ENCODE results near the gene URB2.
"Not testable (repeated sequence)": the region's sequence is repeated elsewhere in the genome, so short reads cannot be mapped to it uniquely, and the experiment has no call there.

The URB2 gene
- 26.0 to 31.6 reads per million in 2 donors for total RNA-seq

DNA sequence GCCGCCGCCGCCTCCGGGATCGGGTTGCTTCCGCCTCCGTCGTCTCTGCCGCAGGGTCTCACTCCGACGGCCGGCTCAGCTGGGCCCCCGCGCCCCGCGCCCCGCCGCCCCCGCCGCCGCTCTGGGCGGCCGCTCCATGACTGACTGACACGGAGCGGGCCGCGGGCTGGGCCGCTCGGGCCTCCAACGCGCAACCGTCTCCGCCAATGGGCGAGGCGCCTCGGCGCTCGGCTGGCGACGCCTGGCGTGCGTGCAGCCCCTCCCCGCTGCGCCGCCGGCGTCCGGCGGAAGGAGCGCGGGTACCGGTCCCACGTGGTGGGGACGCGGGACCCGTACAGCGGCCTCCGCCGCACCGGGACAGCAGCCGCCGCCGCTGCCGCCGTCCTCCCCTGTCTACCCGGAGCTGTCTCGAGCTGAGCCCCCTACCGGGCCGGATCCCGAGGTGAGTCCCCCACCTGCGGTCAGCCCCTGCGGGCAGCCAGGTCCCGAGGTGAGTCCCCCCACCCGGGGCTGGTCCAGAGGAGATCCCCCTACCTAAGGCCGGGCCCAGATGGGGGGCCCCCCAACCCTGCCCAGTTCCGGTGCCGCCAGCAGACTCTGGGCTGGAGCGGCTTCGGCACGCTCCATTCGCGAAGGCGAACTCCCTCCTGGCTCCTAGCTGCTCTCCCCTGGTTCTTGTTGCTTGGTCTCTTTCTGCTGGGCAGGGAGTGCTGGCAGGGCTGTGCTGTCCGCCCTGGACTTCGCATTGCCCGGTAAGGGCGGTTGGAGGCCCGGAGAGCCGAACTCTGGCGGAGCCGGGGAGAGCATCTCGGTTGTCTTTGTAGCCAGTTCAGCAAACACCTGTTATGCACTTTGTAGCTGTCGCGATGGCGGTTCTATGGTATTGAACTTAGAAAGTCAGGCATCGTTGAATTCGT is at the start of gene URB2, which contains the start of gene TAF5L:
Gene URB2 (plus strand): TSS at position 333 of the 917 bp plus-strand sequence. CDS start 1,387 bp downstream, outside the sequence.
Gene TAF5L (minus strand): TSS at position 208 of the 917 bp plus-strand sequence. CDS start 11,640 bp downstream, outside the sequence.
- peak; percentile 83 for DNase-seq

DNA sequence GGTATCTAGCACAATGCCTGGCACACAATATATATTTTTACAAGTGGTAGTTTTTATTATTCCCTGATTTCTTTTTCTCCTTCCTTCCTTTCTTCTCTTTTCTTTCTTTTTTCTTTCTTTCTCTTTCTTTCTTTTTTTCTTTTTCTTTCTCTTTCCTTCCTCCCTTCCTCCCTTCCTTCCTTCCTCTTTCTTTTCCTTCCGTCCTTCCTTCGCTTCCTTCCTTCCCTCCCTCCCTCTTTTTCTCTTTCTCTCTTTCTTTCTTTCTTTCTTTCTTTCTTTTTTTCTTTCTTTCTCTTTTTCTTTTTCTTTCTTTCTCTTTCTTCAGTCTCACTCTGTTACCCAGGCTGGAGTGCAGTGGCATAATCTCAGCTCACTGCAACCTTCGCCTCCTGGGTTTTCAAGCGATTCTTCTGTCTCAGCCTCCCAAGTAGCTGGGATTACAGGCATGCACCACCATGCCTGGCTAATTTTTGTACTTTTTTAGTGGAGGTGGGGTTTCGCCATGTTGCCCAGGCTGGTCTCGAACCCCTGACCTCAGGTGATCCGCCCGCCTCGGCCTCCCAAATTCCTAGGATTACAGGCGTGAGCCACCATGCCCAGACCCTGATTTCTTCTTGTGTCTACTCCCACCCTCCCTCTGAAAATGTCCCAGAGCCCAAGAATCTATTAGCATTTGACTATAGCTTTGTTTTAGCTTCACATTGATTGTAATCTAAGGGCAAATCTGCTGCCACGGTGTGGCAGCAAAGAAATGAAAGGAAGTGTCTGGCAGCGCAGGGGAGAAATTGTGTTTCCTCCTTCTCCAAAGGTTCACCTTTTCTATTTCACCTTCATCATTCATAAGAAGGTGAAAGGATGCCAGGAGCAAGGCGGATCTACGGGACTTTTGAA is 47.6 kb upstream of the URB2 start:
- DNase-seq = no peak

DNA sequence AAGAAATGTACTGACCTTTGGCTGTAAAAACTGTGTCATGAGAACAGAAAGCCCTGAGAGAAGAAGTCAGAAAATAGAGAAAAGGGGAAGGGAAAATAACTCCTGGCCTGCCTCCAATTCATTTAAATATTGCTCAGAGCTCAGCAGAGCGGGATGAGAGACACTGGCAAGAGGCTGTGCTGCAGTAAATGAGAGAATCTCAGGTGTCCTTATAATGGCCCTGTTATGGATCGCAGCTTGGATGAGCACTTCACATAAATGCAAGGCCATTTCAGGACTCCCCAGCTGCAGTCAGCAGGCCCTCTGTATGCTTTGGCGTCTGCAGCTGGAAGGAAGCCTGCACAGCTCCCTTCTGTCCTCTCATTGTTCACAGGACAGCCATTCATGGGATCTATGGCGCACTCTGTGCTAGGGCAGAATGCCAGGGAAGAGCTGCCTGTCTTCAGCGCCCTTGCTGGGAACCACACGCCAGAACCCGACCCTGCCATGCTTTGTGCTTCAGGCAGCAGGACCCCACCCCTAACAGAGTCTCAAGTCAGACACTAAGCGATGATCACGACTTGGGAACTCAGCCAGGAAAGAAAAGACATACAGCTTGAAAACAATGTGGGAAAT is 46.9 kb upstream of the URB2 start:
- DNase-seq = no peak

DNA sequence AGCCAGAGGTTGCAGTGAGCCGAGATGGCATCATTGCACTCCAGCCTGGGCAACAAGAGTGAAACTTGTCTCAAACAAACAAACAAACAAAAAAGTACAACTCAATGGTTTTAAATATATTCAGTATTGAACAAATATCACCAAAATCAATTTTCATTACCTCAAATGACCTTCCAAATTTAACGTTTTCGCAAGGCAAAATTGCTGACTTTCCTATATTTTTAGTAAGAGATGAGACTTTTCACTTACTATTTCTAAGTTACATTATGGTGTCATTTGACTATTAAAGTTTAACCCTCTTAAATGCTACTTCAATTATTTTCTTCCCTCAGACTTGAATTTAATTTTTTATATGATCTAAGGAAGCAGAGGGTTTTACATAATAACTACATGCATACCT is 44.6 kb upstream of the URB2 start:
- DNase-seq = no peak

DNA sequence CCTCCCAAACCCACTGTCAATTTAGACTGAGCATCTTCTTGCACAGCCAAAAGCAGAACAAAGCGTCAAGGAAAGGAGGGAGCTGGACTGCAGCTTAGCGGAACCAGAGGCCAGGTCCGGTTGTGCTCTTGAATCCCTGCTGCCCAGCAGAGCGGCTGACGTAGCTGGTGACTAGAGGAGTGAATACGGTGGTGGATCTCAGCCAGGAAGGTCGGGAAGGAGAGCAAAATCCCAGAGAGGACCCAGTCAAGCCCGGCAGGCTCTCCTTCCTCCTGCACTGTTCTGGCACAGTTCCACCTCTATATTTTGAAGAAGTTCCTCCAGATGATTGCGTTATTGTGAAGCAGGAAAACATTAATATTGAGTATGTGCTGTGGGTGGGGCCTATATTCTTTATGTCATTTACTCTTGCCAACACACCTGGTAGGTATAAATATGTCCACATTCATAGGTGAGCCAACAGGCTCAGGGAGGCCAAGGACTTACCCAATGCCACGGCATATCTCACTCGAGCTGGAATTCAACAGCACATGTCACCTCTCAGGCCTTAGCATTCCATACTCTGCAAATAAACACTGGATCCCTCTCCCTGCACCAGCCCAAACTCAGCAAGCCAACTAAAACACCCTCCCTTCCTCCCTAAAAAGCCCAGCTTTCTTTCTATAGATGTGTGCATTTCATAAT is 43.9 kb upstream of the URB2 start:
- DNase-seq = no peak

DNA sequence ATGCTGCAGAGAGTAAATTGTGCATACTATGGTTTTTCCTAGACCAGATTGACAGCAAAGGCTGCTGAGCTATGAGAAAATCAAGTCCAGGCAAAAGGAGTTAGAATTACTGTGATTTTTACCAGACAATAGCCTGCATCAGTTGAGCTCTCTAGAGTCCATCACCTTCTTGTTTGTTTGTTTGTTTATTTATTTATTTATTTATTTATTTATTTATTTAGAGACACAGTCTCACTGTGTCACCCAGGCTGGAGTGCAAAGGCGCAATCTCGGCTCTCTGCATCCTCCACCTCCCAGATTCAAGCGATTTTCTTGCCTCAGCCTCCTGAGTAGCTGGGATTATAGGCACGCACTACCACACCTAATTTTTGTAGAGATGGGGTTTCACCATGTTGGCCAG is 43.3 kb upstream of the URB2 start:
- DNase-seq = no peak

DNA sequence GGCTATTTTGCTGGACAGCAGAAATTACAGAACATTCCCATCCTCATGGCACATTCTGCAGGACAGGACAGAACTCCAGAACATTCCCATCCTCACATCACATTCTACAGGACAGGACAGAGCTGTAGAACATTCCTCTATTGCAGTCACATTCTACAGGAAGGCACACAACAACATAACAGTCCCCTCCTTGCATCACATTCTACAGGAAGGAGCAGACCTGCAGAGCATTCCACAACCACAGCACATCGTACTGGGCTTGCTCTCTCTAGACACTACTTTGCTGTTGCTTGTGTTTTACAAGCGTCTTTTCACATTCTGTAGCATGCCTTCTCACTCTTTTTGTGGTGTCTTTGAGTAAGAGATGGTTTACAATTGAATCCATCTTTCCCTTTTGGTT is 40.7 kb upstream of the URB2 start:
- no peak for DNase-seq

DNA sequence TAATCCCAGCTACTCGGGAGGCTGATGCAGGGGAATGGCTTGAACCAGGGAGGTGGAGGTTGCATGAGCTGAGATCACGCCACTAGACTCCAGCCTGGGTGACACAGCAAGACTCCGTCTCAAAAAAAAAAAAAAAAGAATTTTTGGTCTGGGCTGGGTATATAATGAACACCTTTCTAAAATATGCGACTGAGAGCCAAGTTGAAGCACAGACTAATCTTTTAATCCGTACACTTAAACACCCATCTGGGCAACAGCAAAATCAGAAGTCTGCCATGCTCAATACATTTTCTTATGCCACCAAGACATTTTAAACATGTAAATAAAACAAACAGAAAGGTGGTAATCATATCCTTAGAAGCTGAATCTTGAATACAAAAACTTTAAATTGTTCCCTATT is 35.9 kb upstream of the URB2 start:
- DNase-seq = no peak

DNA sequence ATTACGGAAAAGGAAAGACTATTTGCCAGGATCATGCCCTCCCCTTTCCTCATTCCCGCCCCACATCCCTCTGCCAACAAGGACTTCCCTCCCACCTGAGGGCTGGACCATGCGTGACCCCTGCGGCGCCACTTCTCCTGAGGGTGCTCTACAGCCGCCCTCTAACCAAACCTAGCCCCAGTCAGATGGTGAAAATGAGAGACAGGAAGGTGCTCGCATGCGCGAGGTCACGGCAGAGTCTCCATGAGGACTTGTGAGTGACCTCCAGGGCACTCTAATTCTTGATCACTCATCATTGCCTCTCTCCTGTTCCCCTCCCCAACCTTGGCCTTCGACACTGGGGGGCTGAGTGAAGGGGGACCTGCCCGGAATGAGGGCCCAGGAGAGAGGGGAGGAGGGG is 32.2 kb upstream of the URB2 start:
- no peak for DNase-seq

DNA sequence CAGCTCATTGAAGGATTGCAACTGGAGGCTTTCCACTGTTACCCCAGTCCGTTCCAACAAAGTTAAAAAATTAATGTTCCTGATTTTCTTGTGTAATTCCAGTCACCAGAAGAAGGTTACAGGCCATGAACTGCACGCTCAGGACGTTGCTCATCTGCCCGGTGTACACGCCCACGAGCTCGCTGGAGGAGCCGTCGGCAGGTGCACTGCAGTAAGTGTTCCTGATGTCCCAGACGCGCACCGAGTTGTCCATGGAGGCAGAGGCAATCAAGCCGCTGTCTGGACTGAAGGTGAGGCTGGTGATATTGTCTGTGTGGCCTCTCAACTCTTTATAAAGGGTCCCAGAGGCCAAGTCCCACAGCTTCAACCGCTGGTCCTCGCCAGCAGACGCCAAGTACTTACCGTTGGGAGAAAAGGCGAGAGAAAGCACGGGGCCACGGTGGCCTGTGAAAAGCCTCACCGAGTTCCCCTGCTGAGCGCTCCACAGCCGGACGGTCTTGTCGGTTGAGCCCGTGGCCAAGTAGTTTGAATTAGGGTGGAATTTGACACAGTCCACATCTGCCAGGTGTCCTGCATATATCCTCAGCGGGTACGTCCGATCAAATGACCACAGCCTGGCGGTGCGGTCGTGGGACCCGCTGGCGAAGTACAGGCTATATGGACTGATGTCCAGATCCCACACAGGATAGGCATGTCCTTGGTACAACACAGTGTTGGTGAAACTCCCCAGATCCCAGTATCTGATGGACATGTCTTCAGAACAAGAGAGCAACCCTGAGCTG is 31.6 kb upstream of the URB2 start:
- DNase-seq = no peak

DNA sequence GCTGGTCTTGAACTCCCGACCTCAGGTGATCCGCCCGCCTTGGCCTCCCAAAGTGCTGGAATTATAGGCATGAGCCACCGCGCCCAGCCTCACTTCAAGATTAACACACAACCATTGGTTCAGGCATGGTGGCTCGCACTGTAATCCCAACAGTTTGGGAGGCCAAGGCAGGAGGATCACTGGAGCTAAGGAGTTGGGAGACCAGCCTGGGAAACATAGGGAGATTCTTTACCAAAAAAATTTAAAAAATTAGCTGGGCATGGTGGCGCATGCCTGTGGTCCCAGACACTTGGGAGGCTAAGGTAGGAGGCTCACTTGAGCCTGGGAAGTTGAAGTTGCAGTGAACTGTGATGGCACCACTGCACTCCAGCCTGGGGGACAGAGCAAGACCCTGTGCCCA is 30.2 kb upstream of the URB2 start:
- not testable (repeated sequence) for DNase-seq

DNA sequence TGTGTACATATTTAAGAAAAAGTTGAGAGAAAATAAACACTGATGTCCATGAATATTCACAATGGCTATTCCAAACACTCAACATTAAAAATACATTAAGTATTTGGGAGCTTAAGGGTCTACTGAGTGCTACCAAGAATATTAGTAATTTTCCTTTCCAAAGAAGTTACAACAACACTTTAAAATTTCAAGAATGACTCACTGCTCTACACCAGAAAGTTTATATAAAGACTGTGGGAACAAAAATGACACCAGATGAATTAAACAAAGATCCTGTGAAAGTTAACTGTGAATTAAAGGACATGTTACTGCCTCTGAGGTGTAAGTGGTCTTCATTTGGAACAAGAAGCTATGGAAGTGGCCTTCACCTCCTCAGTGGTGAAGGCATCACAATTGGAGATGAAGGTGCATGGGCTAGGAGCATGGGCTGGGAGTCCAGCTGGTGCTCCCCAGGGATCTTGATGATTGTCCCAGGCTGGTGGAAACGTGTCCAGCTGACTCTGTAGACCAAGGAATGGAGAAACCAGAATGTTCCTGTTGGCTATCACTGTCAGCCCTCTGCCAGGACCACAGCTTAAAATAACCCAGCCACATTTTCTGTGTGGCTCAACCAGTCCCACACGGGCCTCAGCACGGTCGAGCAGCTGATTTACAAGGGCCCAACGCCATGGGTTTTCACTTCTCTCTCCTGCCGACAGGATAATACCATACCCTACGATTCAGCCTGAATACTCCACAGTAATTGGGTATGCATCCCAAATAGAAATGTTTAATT is 28.9 kb upstream of the URB2 start:
- DNase-seq = no peak

DNA sequence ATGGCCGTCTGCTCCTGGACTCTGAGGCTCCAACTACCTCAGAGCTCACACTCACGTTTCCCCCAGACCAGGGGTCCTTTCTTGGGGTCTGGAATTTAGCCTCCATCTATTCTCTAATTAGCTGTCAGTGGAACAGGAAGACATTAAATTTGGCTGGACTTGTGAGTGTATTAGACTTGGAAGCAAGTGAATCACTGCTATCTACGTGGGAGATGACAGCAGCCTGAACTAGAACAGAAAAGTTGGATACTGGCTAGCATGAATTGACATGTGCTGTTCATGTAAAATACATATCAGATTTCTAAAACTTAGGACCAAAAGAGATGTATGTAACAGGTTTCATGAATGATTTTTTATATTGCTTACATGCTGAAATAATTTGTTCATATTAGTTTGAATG is 28.2 kb upstream of the URB2 start:
- no peak for DNase-seq

DNA sequence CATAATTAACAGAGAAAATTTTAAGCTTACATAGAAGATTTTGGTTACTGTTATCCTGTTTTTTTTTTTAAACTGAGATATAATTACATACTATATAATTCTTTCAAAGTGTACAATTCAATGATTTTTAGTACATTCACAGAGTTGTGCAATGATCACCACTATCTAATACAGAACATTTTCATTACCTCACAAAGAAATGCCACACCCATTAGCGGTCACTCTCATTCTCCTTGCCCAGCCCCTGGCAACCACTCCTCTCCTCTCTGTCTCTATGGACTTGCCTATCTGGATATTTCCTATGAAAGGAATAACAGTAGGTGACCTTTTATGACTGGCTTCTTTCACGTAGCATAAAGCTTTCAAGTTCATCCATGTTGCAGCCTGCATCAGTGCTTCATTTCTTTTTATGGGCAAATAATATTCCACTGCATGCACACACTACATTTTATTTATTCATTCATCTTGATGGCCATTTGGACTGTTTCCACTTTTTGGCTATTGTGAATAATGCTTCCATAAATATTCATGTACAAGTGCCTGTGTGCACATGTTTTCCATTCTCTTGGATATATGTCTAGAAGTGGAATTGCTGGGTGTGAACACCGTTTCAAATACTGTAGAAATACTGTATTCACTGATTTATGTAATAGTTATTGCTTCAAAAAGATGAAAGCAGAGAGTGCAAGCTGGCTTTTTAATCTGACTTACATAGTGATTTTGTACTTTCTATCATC is 26.7 kb upstream of the URB2 start:
- no peak for DNase-seq

DNA sequence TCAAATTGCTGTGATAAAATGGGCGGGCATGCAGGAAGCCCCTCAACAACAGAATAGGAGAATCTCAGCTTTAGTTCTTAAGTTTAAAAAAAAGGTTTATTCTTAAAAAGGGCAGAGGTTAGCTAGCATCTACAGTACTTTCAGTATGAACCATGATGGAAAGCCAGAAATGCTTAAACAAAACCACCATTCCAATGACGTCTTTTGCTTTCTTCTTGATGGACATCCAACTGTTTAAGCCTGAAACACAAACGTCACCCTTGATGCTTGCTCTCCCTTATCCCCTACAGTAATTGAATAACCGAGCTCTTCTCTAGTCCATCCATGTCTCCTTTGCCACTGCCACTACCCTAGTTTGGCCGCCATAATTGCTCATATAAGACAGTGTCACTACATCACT is 25.8 kb upstream of the URB2 start:
- DNase-seq = no peak

DNA sequence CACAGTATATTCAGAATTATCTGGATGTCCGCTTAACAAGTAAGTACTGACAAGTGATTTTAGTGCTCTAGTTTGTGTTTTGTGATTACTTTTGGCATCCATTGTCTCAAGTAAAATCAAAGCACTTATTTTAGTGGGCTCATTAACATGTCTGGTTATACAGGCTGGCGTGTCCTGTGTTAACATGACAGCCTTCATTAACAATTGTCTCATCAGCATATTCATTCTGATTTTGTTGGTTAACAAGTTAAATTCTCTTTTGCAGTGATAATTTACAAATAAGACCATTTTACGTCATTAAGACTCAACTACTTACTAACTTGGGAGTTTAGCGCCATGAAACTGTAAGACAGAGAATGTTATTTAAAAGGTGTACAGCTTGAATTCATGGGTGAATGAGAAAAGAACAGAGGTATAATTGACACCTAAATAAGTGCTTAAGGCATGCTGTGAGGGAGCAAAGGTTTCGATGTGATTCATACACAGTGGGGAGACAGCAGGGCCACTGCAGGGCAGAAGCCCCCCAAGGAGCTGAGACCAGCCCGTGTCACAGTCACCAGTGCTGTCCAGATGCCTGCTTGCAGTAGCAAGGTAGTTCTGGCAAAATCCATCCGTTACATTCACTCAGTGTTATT is 22.6 kb upstream of the URB2 start:
- DNase-seq = no peak

DNA sequence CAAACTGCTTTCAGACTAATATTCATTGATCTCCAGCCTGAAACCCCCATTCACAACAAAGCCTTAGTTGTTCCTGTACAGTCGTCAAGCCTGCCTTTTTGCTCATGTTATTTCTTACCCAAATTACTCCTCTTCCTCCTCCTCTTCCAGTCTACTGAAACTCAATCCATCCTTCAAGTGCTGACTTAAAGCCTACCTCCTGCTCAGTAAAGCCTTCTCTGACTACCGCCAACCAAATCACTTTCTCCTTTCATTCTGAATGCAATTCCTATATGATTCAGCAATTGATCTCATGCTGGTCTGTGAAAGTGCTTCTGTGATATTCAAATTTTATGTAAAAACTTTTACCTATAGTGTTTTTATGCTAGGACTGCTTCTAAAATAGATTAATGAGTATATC is 18.7 kb upstream of the URB2 start:
- no peak for DNase-seq

DNA sequence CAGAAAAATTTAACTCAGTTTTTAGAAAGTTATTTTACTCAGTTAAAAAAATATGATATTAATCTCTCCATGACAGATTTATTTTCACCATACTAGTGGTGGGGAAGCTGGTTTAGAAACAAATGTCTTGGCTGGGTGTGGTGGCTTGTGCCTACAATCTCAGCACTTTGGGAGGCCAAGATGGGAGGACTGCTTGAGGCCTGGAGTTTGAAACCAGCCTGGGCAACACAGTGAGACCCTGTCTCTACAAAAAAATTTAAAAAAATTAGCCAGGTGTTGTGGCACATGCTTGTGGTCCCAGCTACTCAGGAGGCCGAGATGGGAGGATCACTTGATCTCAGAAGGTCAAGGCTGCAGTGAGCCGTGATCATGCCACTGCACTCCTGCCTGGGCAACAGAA is 17.5 kb upstream of the URB2 start:
- no peak for DNase-seq

DNA sequence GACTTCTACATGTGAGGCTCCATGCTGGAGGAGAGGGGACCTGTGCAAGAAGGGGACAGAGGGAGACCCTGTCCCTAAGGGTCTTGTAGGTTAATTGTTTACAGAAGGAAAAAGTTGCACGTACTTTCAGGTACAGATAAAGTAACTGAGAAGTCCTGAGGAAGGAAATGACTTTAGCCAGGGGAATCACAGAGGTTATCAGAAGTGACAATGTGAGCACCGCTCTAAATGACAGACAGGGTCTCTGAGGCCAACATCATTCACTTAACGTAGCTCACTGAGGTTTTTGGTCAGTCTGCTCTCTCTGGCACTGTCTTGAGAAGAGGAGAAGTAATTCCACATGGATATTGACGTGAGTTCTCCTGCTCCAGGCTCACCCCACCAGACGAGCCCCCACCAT is 12.1 kb upstream of the URB2 start:
- no peak for DNase-seq

DNA sequence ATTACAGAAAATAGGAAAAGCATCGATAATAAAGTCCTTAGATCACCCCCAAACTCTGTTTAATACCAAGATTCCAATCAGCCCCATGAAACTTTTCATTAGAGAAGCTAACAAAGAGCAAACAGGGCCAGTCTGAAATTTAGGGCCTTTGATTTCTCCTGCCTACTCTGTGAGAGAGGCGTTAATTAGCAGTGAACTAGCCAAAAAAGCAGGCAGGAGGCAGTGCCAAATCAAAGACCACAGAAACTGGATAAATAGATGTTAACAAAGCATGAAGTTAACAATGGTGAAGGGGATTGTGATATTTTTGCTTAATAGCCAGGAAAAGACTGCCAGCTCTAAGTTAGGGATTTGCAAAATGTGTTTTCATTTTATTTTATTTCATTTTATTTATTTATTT is 11.3 kb upstream of the URB2 start:
- no peak for DNase-seq
